ENCODE results near the gene PHACTR1.

- TF ChIP-seq, protein P1, sequence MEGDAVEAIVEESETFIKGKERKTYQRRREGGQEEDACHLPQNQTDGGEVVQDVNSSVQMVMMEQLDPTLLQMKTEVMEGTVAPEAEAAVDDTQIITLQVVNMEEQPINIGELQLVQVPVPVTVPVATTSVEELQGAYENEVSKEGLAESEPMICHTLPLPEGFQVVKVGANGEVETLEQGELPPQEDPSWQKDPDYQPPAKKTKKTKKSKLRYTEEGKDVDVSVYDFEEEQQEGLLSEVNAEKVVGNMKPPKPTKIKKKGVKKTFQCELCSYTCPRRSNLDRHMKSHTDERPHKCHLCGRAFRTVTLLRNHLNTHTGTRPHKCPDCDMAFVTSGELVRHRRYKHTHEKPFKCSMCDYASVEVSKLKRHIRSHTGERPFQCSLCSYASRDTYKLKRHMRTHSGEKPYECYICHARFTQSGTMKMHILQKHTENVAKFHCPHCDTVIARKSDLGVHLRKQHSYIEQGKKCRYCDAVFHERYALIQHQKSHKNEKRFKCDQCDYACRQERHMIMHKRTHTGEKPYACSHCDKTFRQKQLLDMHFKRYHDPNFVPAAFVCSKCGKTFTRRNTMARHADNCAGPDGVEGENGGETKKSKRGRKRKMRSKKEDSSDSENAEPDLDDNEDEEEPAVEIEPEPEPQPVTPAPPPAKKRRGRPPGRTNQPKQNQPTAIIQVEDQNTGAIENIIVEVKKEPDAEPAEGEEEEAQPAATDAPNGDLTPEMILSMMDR (IDR thresholded peaks at IDR 0.05), result no peak
- no peak for TF ChIP-seq POLR2A (IDR thresholded peaks at IDR 0.05)
These were observed 298.8 kb downstream of the PHACTR1 start for GRCh38 chr6:13015379-13015681.

Data from testis (tissue), 2 donors.